CD4-positive, alpha-beta T cell treated with Interleukin-17A for 4 hours (primary cell): ENCODE measurements around the gene PICK1.
"Not testable (repeated sequence)": the region's sequence is repeated elsewhere in the genome, so short reads cannot be mapped to it uniquely, and the experiment has no call there.

Experiments used
- DNase-seq: peaks from one replicate; pipeline ENCODE4 v3.0.0-alpha.2; 2020; ENCODE audit warnings: mixed read lengths

Gene PICK1

DNA sequence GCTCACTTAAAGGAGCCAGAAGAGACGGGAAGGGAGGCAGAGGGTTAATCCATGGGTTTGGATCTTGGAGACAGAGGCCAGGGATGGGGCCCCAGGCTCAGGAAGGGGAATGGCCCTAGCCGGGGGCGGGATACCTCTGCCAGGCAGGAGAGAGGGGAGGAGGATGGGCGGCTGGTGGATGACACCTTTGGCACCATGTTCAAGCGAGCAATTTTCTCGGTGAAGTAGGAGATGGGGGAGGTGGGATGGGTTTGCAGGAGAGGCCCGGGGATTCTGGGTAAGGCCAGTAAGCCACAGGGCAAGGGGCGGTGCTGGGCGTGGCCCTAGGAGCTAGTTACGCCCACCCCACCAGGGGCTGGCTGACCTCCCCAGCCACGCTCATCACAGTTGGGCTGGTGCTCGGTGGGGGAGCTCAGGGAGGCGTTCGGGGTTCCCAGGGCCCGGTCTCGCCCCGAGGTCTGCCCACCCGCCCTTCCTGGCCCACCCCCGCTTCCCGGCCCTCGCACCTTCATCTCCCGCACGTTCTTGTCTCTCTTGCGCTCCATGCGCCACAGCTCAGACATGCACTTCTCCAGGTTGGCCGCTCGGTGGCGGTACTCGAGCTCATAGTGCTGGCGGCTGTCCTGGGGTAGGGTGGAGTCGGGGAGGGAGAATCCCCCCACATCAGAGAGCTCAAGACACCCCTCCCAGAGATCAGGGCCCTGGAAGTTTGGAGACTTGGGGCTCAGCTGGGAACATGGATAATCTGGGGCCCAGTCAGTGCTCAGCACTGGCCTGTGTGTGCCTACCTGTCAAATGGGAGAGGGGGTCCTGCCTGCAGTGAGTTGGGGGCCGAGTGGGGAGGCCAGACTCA, 40.6 kb downstream of the PICK1 start:
- no peak for DNase-seq

DNA sequence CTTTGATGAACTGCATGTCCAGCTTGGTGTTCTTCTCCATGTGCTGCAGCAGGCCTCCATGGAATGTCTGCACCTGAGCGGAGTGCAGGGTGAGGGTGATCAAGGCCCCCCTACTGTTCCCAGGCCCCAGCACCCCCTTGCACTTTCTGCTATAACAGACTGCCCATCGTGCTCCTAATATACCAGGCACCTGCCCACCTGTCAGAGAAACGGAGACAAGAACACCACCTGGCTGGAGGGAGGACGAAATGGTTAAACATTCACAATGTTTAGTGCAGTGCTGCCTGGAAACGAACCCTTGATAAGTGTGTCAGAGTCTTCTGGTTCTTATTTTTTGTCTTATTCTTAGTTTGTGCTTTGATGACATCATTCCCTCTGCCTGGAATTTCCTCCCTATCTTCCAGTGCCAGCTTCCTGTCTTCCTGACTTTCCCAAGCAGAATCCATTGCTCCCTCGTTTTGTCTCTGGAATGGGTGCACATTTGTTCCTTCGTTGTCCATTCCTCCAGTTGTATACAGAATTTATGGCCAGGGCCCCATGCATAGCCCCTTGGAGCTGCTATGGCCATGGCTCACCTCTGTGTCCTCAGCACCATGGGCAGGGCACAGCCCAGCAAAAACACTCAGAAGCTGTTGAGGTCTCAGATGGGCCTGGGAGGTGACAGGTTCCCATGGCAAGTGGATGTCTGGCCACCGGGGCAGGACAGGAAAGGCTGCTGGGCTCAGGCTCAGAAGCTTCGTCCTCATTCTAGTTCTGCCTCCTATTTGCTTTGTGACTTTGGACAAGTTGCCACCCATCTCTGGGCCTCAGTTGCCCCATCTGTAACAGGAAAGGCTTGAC, 41.4 kb downstream of the PICK1 start:
- no peak for DNase-seq

DNA sequence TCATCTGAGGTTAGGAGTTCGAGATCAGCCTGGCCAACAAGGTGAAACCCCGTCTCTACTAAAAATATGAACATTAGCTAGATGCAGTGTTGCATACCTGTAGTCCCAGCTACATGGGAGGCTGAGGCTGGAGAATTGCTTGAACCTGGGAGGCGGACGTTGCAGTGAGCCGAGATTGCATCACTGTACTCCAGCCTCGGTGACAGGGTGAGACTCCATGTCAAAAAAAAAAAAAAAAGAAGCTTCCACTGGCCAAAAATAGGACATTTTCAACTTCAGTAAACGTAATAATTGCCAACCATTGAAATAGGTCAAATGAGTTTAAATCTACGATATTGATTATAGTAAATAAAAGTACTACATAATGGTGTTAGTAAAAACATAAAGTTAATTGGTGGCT, 46.4 kb downstream of the PICK1 start:
- no peak for DNase-seq

DNA sequence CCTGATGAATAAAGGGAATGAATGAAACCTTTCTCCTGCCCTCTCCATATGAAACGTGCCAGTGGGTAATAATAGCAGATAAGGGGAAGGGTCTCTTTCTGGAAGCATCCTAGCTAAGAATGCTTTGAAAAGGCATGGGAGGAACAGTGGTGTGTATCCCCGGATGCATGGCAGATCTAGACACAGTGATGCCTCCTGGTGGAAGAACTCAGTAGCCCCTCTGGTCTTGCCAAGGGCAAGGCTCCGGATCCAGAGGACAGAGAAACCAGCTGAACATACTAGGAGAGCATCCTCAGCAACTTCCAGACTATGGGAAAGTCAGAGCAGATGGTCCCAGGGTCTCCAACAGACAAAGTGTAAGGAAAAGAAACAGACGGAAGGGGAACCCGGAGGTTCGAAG, 46.9 kb downstream of the PICK1 start:
- DNase-seq, result no peak

DNA sequence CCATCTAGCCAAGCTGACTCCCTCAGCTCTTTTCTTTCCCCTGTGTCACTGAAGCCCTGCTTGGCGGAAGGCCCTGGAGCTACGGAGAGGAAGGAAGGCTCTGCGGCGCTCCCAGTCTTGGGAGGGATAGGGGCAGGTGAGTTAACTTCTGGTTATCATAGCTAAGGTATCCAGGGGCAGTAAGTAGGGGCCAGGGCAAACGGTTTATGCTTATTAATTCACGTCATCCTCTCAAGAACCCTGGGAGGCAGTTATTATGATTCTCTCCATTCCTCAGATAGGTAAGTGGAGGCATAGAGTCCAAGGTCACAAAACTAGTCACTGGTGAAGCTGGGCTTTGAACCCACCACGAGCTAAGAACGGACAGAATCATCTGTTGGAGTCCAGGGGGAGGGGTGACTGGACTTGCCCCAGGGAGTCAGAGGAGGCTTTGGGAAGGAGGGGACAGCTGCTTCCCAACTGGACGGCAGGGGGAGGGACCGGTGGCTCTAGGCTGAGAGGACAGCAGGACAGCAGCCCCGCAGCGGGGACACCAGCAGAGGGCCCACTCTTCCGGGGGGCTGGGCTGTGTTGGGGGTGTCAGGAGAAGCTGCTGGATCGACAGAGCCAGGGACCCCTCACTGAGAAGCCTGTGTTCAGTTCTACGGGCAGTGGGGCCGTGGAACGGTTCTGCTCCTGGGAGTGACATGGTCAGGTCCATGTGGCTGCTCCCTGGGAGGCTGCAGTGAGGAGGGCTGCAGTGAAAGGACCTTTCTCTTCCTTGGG, 49.8 kb downstream of the PICK1 start:
- DNase-seq, result no peak

DNA sequence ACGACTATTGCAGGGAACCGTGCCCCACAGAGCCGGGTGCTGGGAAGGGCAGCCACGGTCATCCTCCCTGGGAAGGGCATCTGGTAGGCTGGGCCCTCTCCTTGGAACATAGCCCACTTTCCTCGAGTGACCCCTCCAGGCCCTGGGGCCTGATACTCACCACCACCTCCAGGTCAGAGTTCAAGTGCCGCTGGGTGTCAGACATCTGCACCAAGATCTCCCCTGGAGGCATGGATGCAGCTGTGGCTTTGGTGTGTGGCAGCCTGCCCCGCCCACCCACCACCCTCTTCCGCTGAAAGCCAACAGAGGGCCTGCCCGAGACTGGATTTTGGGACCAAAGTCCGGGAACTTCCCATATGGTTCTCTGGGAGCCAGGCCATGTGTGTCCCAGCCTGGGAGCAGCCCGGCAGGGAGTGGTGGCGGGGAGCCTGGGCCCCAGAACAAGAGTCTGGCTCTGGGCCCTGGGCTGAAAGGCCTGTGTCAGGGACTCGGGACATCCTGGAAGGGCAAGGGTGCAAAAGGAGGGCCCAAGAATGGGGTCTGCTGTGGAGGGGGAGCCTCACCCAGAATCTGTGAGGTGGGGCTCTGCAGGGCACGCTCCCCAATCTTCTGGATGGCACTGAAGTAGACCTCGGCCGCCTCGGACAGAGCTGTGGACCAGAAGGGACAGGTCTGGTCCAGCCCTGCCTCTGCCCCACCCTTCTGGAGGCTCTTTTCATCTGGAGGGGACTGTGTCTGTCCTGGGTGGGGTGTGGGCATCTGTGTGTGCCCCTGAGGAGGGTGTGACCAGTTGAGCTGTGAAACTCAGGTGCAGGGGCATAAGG, 50.7 kb downstream of the PICK1 start:
- no peak for DNase-seq

DNA sequence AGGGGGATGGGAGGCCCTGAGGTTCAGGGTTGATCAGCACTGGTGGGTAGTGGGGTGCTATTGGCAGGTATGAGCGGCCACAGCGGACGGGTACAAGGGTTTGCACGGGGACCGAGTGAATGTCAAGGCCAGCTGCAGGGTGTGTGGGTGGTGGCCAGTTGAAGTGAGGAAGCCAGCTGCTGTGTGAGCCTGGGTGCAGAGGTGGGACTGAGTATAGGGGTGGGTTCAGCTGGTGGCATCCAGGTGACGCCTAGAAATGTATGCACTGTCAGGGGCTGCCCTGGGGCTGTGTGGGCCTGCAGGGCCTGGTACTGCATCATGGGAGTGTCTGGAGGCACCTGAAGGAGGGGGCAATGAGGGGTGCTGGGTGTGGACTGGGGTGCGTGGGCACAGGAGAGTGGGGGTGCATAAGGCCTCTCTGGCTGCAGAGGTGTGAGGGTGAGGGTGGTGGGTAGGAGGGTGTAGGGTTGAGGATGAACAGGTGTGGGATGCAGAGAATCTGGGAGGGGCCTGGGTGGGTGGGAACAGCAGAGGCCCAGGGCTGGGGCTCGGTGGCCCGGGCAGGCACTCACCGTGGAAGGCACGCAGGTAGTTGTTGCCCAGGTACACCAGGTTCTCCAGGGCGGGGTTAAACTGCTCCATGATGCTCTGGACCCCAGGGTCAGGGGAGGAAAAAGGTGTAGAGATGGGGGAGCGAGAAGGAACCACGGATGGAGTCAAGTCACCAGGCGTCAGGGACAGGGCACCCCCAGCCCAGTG, 51.5 kb downstream of the PICK1 start:
- no peak for DNase-seq

DNA sequence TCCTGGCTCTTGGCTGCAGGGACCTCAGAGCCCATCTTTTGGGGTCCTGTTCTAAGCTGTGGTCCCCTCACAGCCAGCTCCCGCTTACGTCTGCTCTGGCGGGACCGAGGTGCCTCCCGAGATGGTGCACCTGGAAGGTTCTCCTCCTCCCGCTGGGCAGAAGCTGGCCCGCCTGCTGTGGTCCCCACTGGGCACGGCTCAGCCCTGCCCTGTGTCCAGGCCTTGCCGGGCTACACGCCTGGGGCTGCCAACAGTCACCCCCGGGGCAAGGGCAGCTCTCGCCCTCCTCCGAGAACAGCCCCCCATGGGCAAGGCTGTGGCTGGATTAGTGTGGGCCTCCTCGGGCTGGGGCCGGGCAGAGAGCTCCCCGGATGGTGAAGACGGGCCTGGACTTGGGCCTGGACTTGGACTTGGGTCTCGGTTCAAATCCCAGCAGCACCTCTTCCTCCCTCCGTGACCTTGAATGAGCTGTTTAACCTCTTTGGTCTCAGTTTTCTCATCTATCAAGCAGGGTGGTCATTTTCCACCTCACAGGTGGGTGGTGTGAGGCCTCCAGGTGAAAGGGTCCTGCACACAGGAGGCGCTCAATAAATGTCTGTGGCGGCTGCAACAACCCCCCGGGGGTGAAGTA, 52.3 kb downstream of the PICK1 start:
- no peak for DNase-seq

DNA sequence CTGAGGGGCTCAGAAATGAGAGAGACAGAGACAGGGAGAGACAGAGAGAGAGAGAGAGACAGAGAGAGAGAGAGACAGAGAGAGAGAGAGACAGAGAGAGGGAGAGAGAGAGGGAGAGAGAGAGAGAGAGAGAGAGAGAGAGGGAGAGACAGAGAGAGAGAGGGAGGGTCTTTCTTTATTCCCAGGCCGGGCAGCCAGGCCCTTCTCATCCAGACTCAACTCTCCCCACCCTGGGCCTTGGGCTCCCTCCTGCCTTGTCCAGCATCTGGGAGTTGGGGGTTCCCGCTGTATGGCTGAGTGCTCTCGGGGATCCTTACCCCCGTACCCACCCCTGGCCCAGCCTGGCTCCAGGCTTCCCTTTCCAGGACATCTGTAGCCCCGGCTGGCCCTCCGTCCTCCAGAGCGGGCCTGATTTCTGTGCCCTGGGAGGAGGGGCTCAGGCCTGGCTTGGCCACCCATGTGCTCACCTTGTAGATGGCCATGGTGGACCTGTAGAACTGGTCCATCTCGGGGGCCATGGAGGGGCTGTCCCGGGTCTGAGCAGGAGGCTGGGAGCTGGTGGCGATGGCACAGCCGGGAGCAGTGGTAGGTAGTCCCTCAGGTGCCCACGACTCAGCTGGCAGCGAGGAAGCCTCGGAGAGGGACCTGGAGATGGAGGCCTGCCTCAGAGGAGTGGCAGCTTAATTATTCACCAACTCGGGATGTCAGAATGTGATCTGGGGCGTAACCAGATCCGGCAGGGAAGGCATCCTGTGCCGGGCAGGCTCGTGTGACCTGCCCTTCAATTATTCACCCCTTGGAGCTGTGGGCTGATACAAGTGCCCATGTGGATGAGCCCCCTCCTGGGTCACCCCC, 53.0 kb downstream of the PICK1 start, which contains the start of gene BAIAP2L2:
TSS of gene BAIAP2L2 (minus strand) at position 677 of the 855 bp plus-strand sequence. CDS start at position 518, 159 bp downstream.
- no peak for DNase-seq

DNA sequence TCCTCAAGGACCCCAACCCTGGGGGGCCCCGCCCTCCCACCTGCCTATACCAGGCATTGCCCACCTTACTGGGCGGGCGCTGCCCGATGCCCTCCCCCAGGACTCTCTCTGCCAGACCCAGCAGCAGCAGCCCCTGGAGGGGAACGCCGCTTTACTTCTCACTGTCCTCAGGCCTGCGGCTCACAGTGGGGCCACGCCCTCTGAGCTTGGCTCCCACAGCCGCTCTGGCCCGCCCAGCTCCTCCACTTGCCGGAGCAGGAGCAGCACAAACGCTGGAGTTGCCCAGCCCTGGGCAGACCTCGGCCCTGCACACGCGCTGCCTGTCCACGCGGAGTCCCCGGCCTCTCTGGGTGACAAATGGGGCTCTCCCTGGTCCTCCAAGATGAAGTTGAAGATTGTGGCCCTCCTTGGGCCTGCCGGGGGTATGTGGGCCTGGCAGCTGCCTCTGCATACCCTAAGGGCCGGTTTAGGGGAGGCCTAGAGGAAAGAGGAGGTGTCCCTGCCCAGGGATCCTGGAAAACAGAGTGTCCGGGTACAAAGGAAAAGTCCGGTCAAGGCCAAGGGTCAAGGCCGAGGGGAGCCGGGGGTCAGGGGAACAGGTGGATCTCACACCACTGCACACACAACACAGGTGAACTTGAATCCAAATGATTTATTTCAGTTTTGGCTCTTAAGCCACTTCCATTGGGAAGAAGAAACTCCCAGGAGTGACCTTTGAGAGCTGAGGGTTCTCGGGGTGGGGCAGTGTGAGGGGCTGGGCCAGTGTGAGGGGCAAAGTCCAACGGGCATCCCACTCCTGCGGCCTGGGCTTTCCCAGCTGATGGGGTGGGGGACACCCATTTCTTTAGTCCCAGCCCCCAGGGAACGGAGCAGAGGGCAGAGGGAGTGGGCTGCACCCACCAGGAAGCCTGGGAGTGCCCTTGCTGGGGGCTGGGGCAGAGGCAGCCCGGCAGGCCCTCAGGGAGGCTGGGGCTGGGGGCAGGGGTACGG, 54.0 kb downstream of the PICK1 start:
- no peak for DNase-seq

DNA sequence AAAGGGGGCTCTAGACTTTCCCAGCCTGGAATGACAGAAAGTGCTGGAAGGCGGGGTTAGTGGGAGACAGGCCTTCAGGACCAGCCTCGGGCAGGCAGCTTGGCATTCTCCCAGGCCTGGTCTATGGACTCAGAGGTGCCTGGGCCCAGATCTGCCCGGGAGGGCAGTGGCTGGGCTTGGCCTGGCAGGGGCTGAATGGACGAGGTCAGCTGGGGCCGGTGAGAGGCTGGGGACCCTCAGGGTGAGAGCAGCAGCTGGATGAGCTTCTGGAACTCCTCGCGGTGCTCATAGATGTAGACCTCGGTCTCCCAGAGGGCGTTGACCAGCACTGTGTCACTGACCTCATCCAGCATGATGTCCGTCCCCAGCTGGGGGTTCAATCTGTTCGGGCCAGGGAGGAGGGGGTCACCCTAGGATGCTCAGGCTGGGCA, 54.7 kb downstream of the PICK1 start:
- DNase-seq, result no peak

DNA sequence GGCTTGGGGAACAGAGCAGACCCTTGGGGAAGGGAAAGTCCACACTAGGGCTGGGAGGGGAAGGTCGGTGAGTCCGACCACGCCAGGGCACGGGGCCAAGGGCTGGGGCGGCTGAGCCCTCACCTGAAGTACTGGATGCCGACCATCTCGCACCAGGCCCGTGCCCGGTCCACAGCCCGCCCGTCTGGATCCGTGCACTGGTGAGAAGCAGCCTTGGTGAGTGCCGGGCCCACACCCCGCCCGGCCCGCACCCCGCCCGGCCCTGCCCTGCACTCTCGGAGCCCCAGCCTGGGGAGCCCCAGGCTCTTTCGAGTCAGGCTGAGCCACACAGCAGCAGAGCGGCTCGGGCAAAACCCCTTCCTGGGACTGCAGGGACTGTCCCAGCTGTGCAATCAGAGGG, 55.2 kb downstream of the PICK1 start:
- no peak for DNase-seq

DNA sequence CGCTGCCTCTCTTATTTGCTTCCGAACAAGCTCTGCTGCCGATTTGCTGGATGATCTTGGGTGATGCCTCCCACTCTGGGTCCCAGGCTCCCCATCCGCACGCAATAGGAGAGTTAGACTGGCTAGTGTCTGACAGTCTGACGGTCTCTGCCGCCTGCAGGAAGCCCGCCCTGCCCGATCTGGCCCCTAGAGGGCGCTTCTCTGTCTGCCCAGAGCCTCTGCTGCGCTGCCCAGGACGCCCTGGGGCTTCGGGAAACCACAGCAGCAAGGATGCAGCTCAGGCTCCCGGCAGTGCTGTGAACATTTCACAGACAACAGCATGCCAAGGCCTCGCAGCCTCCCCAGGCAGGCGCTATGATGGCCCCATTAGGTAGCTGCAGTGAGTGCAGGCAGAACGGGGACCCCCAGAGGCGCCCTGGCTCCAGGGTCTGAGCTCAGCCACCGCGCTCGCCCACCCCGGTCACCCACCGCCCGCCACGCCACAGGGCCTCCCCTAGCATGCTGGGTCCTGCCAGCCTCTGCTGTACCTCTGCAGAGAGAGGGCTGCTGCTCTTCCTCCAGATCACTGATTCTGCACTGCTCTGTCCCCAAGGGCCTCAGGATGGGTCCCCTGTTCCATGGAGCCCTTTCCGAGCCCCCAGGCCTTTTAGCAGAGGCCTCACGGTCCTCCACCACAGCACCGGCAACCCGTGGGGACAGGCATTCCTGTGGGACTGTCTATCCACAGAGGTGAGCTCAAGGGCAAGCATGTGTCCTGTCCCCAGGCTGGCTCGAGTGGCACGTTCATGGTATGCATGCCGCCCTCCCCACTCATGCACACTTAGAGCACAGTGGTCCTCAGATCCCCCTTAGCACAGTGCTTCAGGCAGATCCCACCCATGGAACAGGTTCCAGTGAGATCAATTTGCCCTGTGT, 57.5 kb downstream of the PICK1 start:
- peak; percentile 82 for DNase-seq

DNA sequence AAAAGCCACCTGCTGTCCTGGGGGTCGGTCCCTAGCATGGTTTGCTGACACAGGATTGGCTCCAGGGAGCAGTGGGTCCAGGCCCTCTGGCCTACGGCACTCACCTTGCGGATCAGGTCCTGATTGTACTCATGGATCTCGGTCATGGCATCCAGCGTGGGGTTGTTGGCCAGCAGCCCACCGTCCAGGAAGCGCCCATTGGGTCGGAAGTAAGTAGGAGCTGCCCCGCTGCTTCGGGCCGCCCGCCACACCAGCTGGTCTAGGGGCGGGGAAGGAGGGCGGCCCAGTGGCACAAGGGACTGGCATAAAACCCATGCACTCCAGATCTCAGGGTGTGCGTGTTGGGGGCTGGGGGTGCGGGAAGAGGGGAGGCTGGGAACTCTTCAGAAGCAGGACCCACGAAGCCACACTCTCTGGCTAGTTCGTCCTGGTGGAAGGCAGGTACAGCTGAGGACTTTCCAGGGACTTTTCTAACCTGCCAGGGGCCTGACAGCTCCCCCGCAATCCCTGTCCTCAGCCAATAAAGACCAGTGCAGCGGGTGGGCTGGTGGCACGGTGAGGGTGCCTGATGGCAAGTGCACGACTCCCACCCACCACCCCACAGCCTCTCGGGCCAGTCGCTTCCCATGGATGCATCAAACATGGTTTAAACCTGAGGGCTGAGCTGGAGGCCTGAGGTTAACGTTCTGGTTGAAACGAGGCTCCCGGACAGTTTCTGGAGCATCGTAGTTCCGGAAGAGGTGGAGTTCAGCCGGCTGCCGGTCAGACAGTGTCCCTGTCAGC, 58.4 kb downstream of the PICK1 start:
- no peak for DNase-seq

DNA sequence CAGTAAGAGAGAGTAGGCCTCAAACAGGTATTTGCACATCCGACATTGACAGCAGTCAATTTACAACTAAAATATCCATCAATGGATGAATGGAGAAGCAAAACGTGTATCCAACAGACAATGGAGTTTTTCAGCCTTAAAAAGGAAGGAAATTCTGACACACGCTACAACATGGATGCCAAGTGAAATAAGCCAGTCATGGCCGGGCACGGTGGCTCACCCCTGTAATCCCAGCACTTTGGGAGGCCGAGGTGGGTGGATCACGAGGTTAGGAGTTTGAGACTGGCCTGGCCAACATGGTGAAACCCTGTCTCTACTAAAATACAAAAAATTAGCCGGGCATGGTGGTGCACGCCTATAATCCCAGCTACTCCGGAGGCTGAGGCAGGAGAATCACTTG, 60.4 kb downstream of the PICK1 start:
- DNase-seq, result not testable (repeated sequence)

DNA sequence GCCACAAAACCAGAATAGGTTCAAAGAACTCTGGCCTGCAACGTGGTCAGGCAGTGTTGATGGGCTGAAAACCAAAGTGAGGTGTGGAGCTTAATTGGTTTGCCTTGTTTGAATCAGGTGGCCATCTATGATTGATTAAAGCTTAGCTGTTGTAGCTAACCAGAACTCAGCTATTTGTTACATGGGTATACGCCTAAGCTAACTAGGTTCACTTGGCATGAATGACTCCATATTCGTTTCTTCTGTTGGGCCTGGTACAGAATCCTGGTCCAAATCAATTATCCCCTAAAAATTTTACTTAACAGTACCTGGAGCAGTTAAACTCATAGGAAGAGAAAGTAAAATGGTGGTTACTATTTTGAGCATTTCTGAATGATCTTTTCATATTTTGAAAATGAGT, 61.0 kb downstream of the PICK1 start:
- DNase-seq, result no peak

DNA sequence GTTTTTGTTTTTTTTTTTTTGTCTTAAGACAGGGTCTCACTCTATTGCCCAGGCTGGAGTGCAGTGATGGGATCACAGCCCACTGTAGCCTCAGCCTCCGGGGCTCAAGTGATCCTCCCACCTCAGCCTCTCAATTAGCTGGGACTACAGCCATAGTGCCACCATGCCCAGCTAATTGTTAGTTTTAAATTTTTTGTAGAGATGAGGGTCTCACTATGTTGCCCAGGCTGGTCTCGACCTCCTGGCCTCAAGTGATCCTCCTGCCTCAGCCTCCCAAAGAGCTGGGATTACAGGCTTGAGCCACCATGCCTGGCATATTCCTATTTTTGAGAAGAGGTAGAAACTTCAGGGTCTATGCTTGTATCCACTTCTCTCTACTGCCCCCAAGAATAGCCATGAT, 61.5 kb downstream of the PICK1 start:
- not testable (repeated sequence) for DNase-seq
